H1 (cell line): ENCODE data around the gene CCDC88C. TPM values are rescaled to one million over a fixed set of nuclear protein-coding genes. Genes with fewer than 3 reads are reported as not detected.

ENCODE experiments used
- CHD7 ChIP-seq: fragments of 300-600 bp; sonication (generic); IDR thresholded peaks from 2 replicates; pipeline ENCODE4 v1.7.1; 2012; ENCODE audit warnings: low read length, moderate library complexity, mild to moderate bottlenecking, inconsistent platforms; ENCODE audit not compliant: insufficient replicate concordance
- RAD21 ChIP-seq, 2 experiments: IDR thresholded peaks in 1 of 2; conservative IDR thresholded peaks in 1 of 2; 2 replicates each; pipeline ENCODE4 v1.6.1; 2011; ENCODE audit warnings: low read depth in 2 of 2, low read length in 2 of 2, improper control_type of control experiment in 1 of 2, inconsistent platforms in 1 of 2, mild to moderate bottlenecking in 1 of 2, moderate library complexity in 1 of 2
- polyA plus RNA-seq, 7 experiments: library from polyadenylated mRNA; depleted of rRNA in 3 of 7; stranded (reverse) in 5 of 7; unstranded in 2 of 7; fragments of >200 nt in 5 of 7; fragments of 200-250 nt in 2 of 7; gene quantifications; 1 replicate in 5 of 7; 2 replicates in 1 of 7; 4 replicates in 1 of 7; pipeline versions ENCODE4 v1.2.1 to v1.2.3, GENCODE V29; 2011 to 2013; ENCODE audit warnings: missing spikeins in 2 of 7, mixed read lengths in 2 of 7
- total RNA-seq: library from RNA; stranded (reverse); fragmentation: NEBNext Ultra II Directional; extraction: Animal tissue kit (Norgen Biotek cat#: 25700); gene quantifications from 2 replicates; pipeline ENCODE4 v1.2.1, GENCODE V29; 2021

Gene CCDC88C
- total and polyA plus RNA-seq, 2 of the 8 experiments (the other 6 are each of a cell fraction or from before 2014, with no cell fraction given): 10.3 to 57.7 TPM

GRCh38 chr14:91279354-91279753 lies 138.3 kb downstream of the CCDC88C start (continued):
- TF ChIP-seq CHD7: no peak
- TF ChIP-seq RAD21 (IDR thresholded peaks at IDR 0.05 in 1 of 2, conservative IDR thresholded peaks at IDR 0.05 in 1 of 2; ENCODE audit: low read depth in 2 of 2, low read length in 2 of 2): no peak
